Activated naive CD8-positive, alpha-beta T cell treated with anti-CD3 and anti-CD28 coated beads for 36 hours (primary cell): ENCODE results near the gene CBX1. TPM values are rescaled to one million over a fixed set of nuclear protein-coding genes. Genes with fewer than 3 reads are reported as not detected.

ENCODE experiments used
- DNase-seq: peaks from one replicate; pipeline ENCODE4 v3.0.0; 2021
- H3K27ac Mint-ChIP-seq: one replicate; pipeline ENCODE4 v1.8.0; 2022; ENCODE audit warnings: mild to moderate bottlenecking, moderate library complexity, mixed read lengths
- H3K27me3 Mint-ChIP-seq: one replicate; pipeline ENCODE4 v1.8.0; 2022; ENCODE audit warnings: mild to moderate bottlenecking, mixed read lengths
- H3K36me3 Mint-ChIP-seq: one replicate; pipeline ENCODE4 v1.8.0; 2021; ENCODE audit warnings: mild to moderate bottlenecking, mixed read lengths
- H3K4me1 Mint-ChIP-seq: one replicate; pipeline ENCODE4 v1.8.0; 2021; ENCODE audit warnings: mixed read lengths
- H3K4me3 Mint-ChIP-seq: one replicate; pipeline ENCODE4 v1.8.0; 2022; ENCODE audit warnings: mild to moderate bottlenecking, moderate library complexity, mixed read lengths
- H3K9me3 Mint-ChIP-seq: one replicate; pipeline ENCODE4 v1.8.0; 2022; ENCODE audit warnings: mixed read lengths
- total RNA-seq, 2 experiments: library from RNA; stranded (reverse); gene quantifications; one replicate each; pipeline ENCODE4 v1.2.3, GENCODE V29; 2021

CBX1 gene
- total RNA-seq, 2 experiments from 2014 or later: 60.3 to 60.5 TPM

GRCh38 chr17:48129981-48130380 is 28.7 kb upstream of the CBX1 start:
- Mint-ChIP-seq H3K36me3 (no peaks in the 10 kb centered on the region), H3K4me3 (no peak overlapping the region), H3K4me1 (no peaks in the 10 kb centered on the region), H3K27ac (no peak overlapping the region), H3K27me3 (no peaks in the 10 kb centered on the region), H3K9me3 (no peaks in the 10 kb centered on the region)
- no peak for DNase-seq

GRCh38 chr17:48128400-48128799 is 27.1 kb upstream of the CBX1 start:
- Mint-ChIP-seq H3K27me3 (no peaks in the 10 kb centered on the region), H3K27ac (no peak overlapping the region), H3K4me1 (no peaks in the 10 kb centered on the region), H3K36me3 (peaks cover 3% of the 10 kb centered on the region), H3K9me3 (no peaks in the 10 kb centered on the region), H3K4me3 (no peak overlapping the region)
- DNase-seq: no peak

GRCh38 chr17:48127371-48128051 is 26.2 kb upstream of the CBX1 start:
- no peaks in the 10 kb centered on the region for H3K27me3 Mint-ChIP-seq
- no peaks in the 10 kb centered on the region for H3K9me3 Mint-ChIP-seq
- H3K36me3 Mint-ChIP-seq: peaks cover 4% of the 10 kb centered on the region
- no peak for DNase-seq
- no peak overlapping the region for H3K27ac Mint-ChIP-seq
- no peaks in the 10 kb centered on the region for H3K4me1 Mint-ChIP-seq
- H3K4me3 Mint-ChIP-seq: no peak overlapping the region

GRCh38 chr17:48126532-48126850 is 25.2 kb upstream of the CBX1 start:
- Mint-ChIP-seq H3K36me3 (peaks cover 5% of the 10 kb centered on the region), H3K27ac (no peak overlapping the region), H3K9me3 (no peaks in the 10 kb centered on the region), H3K4me3 (no peak overlapping the region), H3K27me3 (no peaks in the 10 kb centered on the region), H3K4me1 (no peaks in the 10 kb centered on the region)
- no peak for DNase-seq

- H3K4me1 Mint-ChIP-seq: no peaks in the 10 kb centered on the region
- no peaks in the 10 kb centered on the region for H3K27me3 Mint-ChIP-seq
- H3K27ac Mint-ChIP-seq: no peak overlapping the region
- no peak overlapping the region for H3K4me3 Mint-ChIP-seq
- H3K36me3 Mint-ChIP-seq: peaks cover 5% of the 10 kb centered on the region
- no peaks in the 10 kb centered on the region for H3K9me3 Mint-ChIP-seq
- no peak for DNase-seq
These were observed 24.7 kb upstream of the CBX1 start for GRCh38 chr17:48125829-48126531.

GRCh38 chr17:48123776-48124388 is 22.6 kb upstream of the CBX1 start:
- no peak overlapping the region for H3K27ac Mint-ChIP-seq
- H3K27me3 Mint-ChIP-seq: no peaks in the 10 kb centered on the region
- H3K4me1 Mint-ChIP-seq: no peaks in the 10 kb centered on the region
- no peak for DNase-seq
- H3K9me3 Mint-ChIP-seq: no peaks in the 10 kb centered on the region
- no peak overlapping the region for H3K4me3 Mint-ChIP-seq
- peaks cover 7% of the 10 kb centered on the region for H3K36me3 Mint-ChIP-seq

GRCh38 chr17:48123111-48123510 is 21.8 kb upstream of the CBX1 start:
- H3K27ac Mint-ChIP-seq: no peak overlapping the region
- peaks cover 7% of the 10 kb centered on the region for H3K36me3 Mint-ChIP-seq

GRCh38 chr17:48122665-48123045 is 21.4 kb upstream of the CBX1 start:
- no peaks in the 10 kb centered on the region for H3K27me3 Mint-ChIP-seq

More at GRCh38 chr17:48123111-48123510, 21.8 kb upstream of the CBX1 start:
- Mint-ChIP-seq H3K4me1 (no peaks in the 10 kb centered on the region), H3K4me3 (no peak overlapping the region), H3K27me3 (no peaks in the 10 kb centered on the region), H3K9me3 (no peaks in the 10 kb centered on the region)
- no peak for DNase-seq

DNA sequence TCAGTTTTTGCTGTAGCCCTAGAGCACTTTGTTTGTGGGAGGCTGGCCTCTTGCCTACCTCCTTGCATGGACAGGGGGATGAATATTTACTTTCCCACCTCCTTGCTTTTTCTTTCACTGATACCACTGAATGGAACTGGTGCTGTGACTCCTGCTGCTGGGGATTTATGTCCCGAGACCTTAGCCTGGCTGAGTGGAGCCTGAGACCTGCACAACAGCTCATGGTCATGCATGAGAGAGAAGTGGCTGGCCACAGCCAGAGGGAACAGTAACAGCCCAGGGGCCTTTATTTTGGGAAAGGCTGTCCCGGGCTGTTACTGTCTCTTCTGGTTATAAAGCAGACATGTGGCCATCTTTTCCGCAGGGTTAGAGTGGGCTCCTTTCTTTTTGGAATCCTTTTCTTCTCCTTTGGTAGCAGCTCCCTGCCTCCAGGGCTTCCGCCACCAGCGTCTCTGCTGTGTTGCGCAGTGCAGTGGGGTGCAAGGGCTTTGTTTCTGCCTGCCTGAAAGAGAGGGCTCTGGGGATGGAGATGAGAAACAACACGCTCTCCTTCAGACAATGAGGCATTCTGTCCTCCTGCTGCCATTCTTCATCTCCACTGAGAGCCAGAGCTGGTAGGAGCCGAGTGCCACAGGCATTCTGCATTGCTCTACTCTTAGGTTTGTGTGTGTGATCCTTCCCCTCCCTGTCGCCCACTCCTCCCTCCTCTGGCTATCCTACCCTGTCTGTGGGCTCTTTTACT is 20.8 kb upstream of the CBX1 start:
- no peaks in the 10 kb centered on the region for H3K27me3 Mint-ChIP-seq
- H3K27ac Mint-ChIP-seq: no peak overlapping the region
- H3K36me3 Mint-ChIP-seq: peaks cover 7% of the 10 kb centered on the region
- no peak overlapping the region for H3K4me3 Mint-ChIP-seq
- H3K9me3 Mint-ChIP-seq: no peaks in the 10 kb centered on the region
- H3K4me1 Mint-ChIP-seq: no peaks in the 10 kb centered on the region
- DNase-seq: no peak

More at GRCh38 chr17:48122665-48123045, 21.4 kb upstream of the CBX1 start:
- H3K27ac Mint-ChIP-seq: no peak overlapping the region
- H3K4me3 Mint-ChIP-seq: no peak overlapping the region
- H3K9me3 Mint-ChIP-seq: no peaks in the 10 kb centered on the region
- peaks cover 7% of the 10 kb centered on the region for H3K36me3 Mint-ChIP-seq
- no peak for DNase-seq
- no peaks in the 10 kb centered on the region for H3K4me1 Mint-ChIP-seq

- Mint-ChIP-seq H3K36me3 (peaks cover 31% of the 10 kb centered on the region), H3K9me3 (peaks cover 3% of the 10 kb centered on the region), H3K4me1 (peaks cover 46% of the 10 kb centered on the region), H3K27me3 (no peaks in the 10 kb centered on the region), H3K27ac (peak overlapping the region; percentile 89), H3K4me3 (peak overlapping the region; percentile 51)
- DNase-seq: peak; percentile 48
These were observed 12.0 kb upstream of the CBX1 start for GRCh38 chr17:48113201-48113676.

- Mint-ChIP-seq H3K9me3 (peaks cover 3% of the 10 kb centered on the region), H3K27me3 (no peaks in the 10 kb centered on the region), H3K4me3 (peak overlapping the region; percentile 68), H3K27ac (peak overlapping the region; percentile 89), H3K36me3 (peaks cover 31% of the 10 kb centered on the region), H3K4me1 (peaks cover 46% of the 10 kb centered on the region)
- no peak for DNase-seq
These were observed 10.6 kb upstream of the CBX1 start for GRCh38 chr17:48111937-48112241.

DNA sequence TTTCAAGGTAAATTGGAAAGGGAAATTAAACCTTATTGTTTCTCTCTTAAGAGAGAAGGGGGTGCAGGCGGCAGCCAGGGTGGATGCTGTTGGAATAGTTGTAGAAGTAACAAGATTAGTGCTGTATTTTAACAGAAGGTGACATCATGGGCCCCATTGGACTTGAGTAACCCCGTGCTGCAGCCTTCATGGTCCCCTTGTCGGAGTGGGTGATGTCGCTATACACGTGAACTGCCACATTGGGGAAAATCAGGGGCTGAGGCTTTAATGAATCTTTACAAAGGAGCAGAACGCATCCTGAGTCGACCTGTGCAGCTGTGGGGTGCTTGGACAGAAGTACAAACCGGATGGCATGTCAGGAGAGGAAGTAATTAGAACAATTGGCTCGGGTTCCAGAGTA is 9.5 kb upstream of the CBX1 start:
- H3K36me3 Mint-ChIP-seq: peaks cover 31% of the 10 kb centered on the region
- H3K27me3 Mint-ChIP-seq: no peaks in the 10 kb centered on the region
- no peak for DNase-seq
- peak overlapping the region; percentile 89 for H3K27ac Mint-ChIP-seq
- peaks cover 49% of the 10 kb centered on the region for H3K4me1 Mint-ChIP-seq
- H3K9me3 Mint-ChIP-seq: peaks cover 3% of the 10 kb centered on the region
- H3K4me3 Mint-ChIP-seq: peak overlapping the region; percentile 43

- Mint-ChIP-seq H3K9me3 (peaks cover 7% of the 10 kb centered on the region), H3K27ac (peak within 1 kb of the TSS; percentile 97), H3K27me3 (no peaks in the 10 kb centered on the region), H3K4me3 (peak within 1 kb of the TSS; percentile 99), H3K36me3 (peaks cover 19% of the 10 kb centered on the region), H3K4me1 (peaks cover 47% of the 10 kb centered on the region)
- DNase-seq: peak; percentile 94
These were observed 6.1 kb upstream of the CBX1 start, which contains the start of gene SNX11 for GRCh38 chr17:48107137-48108055. Gene SNX11, plus strand, starts transcription at chr17:48107766. Its CDS starts 4,278 bp downstream, at chr17:48112044.

DNA sequence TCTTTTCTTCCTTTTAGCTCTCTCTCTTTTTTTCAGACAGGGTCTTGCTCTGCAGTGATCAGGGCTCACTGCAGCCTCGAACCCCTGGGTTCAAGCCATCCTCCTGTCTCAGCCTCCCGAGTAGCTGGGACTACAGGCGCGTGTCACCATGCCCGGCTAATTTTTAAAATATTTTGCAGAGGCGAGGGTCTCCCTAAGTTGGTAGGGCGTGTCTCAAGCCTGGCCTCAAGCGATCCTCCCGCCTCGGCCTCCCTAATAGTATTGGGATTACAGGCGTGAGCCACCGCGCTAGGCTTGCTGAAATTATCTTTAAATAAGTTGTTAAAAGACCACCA is 5.5 kb upstream of the CBX1 start:
- Mint-ChIP-seq H3K9me3 (peaks cover 4% of the 10 kb centered on the region), H3K4me1 (peaks cover 44% of the 10 kb centered on the region), H3K27ac (peak overlapping the region; percentile 97), H3K36me3 (peaks cover 13% of the 10 kb centered on the region), H3K27me3 (no peaks in the 10 kb centered on the region), H3K4me3 (peak overlapping the region; percentile 99)
- DNase-seq: no peak
